Measurements from ENCODE around the gene MYH7.

- no peak for TF ChIP-seq EZH2 (IDR thresholded peaks at IDR 0.05; ENCODE audit: low read length, missing control alignments)
- TF ChIP-seq, protein P1, sequence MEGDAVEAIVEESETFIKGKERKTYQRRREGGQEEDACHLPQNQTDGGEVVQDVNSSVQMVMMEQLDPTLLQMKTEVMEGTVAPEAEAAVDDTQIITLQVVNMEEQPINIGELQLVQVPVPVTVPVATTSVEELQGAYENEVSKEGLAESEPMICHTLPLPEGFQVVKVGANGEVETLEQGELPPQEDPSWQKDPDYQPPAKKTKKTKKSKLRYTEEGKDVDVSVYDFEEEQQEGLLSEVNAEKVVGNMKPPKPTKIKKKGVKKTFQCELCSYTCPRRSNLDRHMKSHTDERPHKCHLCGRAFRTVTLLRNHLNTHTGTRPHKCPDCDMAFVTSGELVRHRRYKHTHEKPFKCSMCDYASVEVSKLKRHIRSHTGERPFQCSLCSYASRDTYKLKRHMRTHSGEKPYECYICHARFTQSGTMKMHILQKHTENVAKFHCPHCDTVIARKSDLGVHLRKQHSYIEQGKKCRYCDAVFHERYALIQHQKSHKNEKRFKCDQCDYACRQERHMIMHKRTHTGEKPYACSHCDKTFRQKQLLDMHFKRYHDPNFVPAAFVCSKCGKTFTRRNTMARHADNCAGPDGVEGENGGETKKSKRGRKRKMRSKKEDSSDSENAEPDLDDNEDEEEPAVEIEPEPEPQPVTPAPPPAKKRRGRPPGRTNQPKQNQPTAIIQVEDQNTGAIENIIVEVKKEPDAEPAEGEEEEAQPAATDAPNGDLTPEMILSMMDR (conservative IDR thresholded peaks at IDR 0.05 in 1 of 2, IDR thresholded peaks at IDR 0.05 in 1 of 2; ENCODE audit: low read depth in 1 of 2, low read length in 2 of 2): no peak
These were observed 55.1 kb downstream of the MYH7 start for GRCh38 chr14:23380197-23380914.
